WTC11 (cell line): ENCODE results near the gene TRAPPC3. TPM values are rescaled to one million over a fixed set of nuclear protein-coding genes. Genes with fewer than 3 reads are reported as not detected.

Experiments
- ATF1 ChIP-seq: sonication (generic); formaldehyde crosslinking; IDR thresholded peaks from 2 replicates; pipeline ENCODE4 v1.8.1; 2023; ENCODE audit warnings: mild to moderate bottlenecking, moderate library complexity, missing genetic modification reagents
- ATF2 ChIP-seq: sonication (generic); formaldehyde crosslinking; IDR thresholded peaks from 2 replicates; pipeline ENCODE4 v1.8.1; 2022; ENCODE audit warnings: low read depth, missing genetic modification reagents, borderline replicate concordance
- ATF3 ChIP-seq: sonication (generic); formaldehyde crosslinking; conservative IDR thresholded peaks from 2 replicates; pipeline ENCODE4 v1.8.1; 2022; ENCODE audit warnings: mild to moderate bottlenecking, missing genetic modification reagents
- CBFB ChIP-seq: sonication (generic); formaldehyde crosslinking; IDR thresholded peaks from 2 replicates; pipeline ENCODE4 v1.8.1; 2022; ENCODE audit warnings: mild to moderate bottlenecking, low read depth, missing genetic modification reagents
- CDX4 ChIP-seq: fragments of 250-450 bp; sonication (Bioruptor Pico); IDR thresholded peaks from 2 replicates; pipeline ENCODE4 v1.9.0; 2021; ENCODE audit warnings: moderate library complexity, mild to moderate bottlenecking, inconsistent platforms, borderline replicate concordance
- CREB1 ChIP-seq: sonication (generic); formaldehyde crosslinking; IDR thresholded peaks from 2 replicates; pipeline ENCODE4 v1.8.0; 2023; ENCODE audit warnings: mild to moderate bottlenecking, missing genetic modification reagents
- E2F4 ChIP-seq: sonication (generic); formaldehyde crosslinking; IDR thresholded peaks from 2 replicates; pipeline ENCODE4 v1.8.1; 2022; ENCODE audit warnings: low read depth, mild to moderate bottlenecking, moderate library complexity, missing genetic modification reagents, borderline replicate concordance
- ELF4 ChIP-seq: sonication (generic); formaldehyde crosslinking; IDR thresholded peaks from 2 replicates; pipeline ENCODE4 v1.8.1; 2022; ENCODE audit warnings: low read depth, mild to moderate bottlenecking, moderate library complexity, missing genetic modification reagents
- ETV6 ChIP-seq: sonication (generic); formaldehyde crosslinking; IDR thresholded peaks from 2 replicates; pipeline ENCODE4 v1.8.1; 2022; ENCODE audit warnings: mild to moderate bottlenecking, missing genetic modification reagents
- FOXK1 ChIP-seq: sonication (generic); formaldehyde crosslinking; IDR thresholded peaks from 2 replicates; pipeline ENCODE4 v1.8.0; 2022; ENCODE audit warnings: mild to moderate bottlenecking, moderate library complexity, missing genetic modification reagents
- FOXP1 ChIP-seq: sonication (generic); formaldehyde crosslinking; IDR thresholded peaks from 2 replicates; pipeline ENCODE4 v1.8.0; 2022; ENCODE audit warnings: missing genetic modification reagents, mild to moderate bottlenecking, moderate library complexity, borderline replicate concordance
- GABPB1 ChIP-seq: sonication (generic); formaldehyde crosslinking; IDR thresholded peaks from 2 replicates; pipeline ENCODE4 v1.8.1; 2023; ENCODE audit warnings: mild to moderate bottlenecking, missing genetic modification reagents
- MLX ChIP-seq: sonication (generic); formaldehyde crosslinking; IDR thresholded peaks from 2 replicates; pipeline ENCODE4 v1.8.1; 2023; ENCODE audit warnings: mild to moderate bottlenecking, missing genetic modification reagents, moderate library complexity
- MXD4 ChIP-seq: fragments of 250-450 bp; sonication (Bioruptor Pico); IDR thresholded peaks from 2 replicates; pipeline ENCODE4 v1.8.0; 2021; ENCODE audit warnings: mild to moderate bottlenecking, moderate library complexity, borderline replicate concordance
- NFYB ChIP-seq: sonication (generic); formaldehyde crosslinking; conservative IDR thresholded peaks from 2 replicates; pipeline ENCODE4 v1.8.0; 2022; ENCODE audit warnings: low read depth, missing genetic modification reagents
- NR1H2 ChIP-seq: sonication (generic); formaldehyde crosslinking; IDR thresholded peaks from 2 replicates; pipeline ENCODE4 v1.9.0; 2021; ENCODE audit warnings: mild to moderate bottlenecking, moderate library complexity, missing genetic modification reagents
- NR3C1 ChIP-seq: sonication (generic); formaldehyde crosslinking; conservative IDR thresholded peaks from 2 replicates; pipeline ENCODE4 v1.8.1; 2023; ENCODE audit warnings: low read depth, mild to moderate bottlenecking, missing genetic modification reagents
- OVOL2 ChIP-seq: fragments of 250-450 bp; sonication (Bioruptor Pico); IDR thresholded peaks from 2 replicates; pipeline ENCODE4 v1.9.0; 2021; ENCODE audit warnings: mild to moderate bottlenecking, borderline replicate concordance
- RELA ChIP-seq: sonication (generic); formaldehyde crosslinking; IDR thresholded peaks from 2 replicates; pipeline ENCODE4 v1.8.1; 2022; ENCODE audit warnings: missing genetic modification reagents, mild to moderate bottlenecking, borderline replicate concordance
- STAT6 ChIP-seq: sonication (generic); formaldehyde crosslinking; conservative IDR thresholded peaks from 2 replicates; pipeline ENCODE4 v1.8.1; 2023; ENCODE audit warnings: mild to moderate bottlenecking, low read depth, missing genetic modification reagents, moderate library complexity
- USF2 ChIP-seq: sonication (generic); formaldehyde crosslinking; IDR thresholded peaks from 2 replicates; pipeline ENCODE4 v1.8.1; 2023; ENCODE audit warnings: mild to moderate bottlenecking, missing genetic modification reagents, moderate library complexity
- ZBTB21 ChIP-seq: sonication (generic); formaldehyde crosslinking; IDR thresholded peaks from 2 replicates; pipeline ENCODE4 v1.8.1; 2023; ENCODE audit warnings: mild to moderate bottlenecking, missing genetic modification reagents, borderline replicate concordance
- ZMAT4 ChIP-seq: fragments of 250-450 bp; sonication (Bioruptor Pico); IDR thresholded peaks from 2 replicates; pipeline ENCODE4 v1.9.0; 2021; ENCODE audit warnings: mild to moderate bottlenecking
- ZNF263 ChIP-seq: sonication (generic); formaldehyde crosslinking; IDR thresholded peaks from 2 replicates; pipeline ENCODE4 v1.8.1; 2022; ENCODE audit warnings: low read depth, mild to moderate bottlenecking, moderate library complexity, missing genetic modification reagents
- ZNF317 ChIP-seq: sonication (generic); formaldehyde crosslinking; IDR thresholded peaks from 2 replicates; pipeline ENCODE4 v1.8.1; 2023; ENCODE audit warnings: low read depth, mild to moderate bottlenecking, moderate library complexity, missing genetic modification reagents, borderline replicate concordance
- ZNF396 ChIP-seq: fragments of 250-450 bp; sonication (Bioruptor Pico); IDR thresholded peaks from 2 replicates; pipeline ENCODE4 v1.8.0; 2021; ENCODE audit warnings: mild to moderate bottlenecking, moderate library complexity, borderline replicate concordance
- ZNF423 ChIP-seq: fragments of 250-450 bp; sonication (Bioruptor Pico); IDR thresholded peaks from 2 replicates; pipeline ENCODE4 v2.1.2; 2022; ENCODE audit warnings: mild to moderate bottlenecking, moderate library complexity
- ZSCAN18 ChIP-seq: fragments of 250-450 bp; sonication (Bioruptor Pico); IDR thresholded peaks from 2 replicates; pipeline ENCODE4 v2.1.2; 2022; ENCODE audit warnings: mild to moderate bottlenecking, moderate library complexity
- total RNA-seq: library from RNA; stranded (reverse); gene quantifications from 3 replicates; pipeline ENCODE4 v1.2.3, GENCODE V29; 2021

Gene TRAPPC3
- total RNA-seq, 1 experiment from 2014 or later: 48.9 TPM

- no peak for TF ChIP-seq ZBTB21 (CRISPR knock-in tag)
- TF ChIP-seq RELA (CRISPR knock-in tag): no peak
- no peak for TF ChIP-seq ZSCAN18 (CRISPR knock-in tag)
- no peak for TF ChIP-seq GABPB1 (CRISPR knock-in tag)
- no peak for TF ChIP-seq MXD4 (CRISPR knock-in tag)
- no peak for TF ChIP-seq ZMAT4 (CRISPR knock-in tag)
- no peak for TF ChIP-seq ATF3 (CRISPR knock-in tag)
- no peak for TF ChIP-seq E2F4 (CRISPR knock-in tag)
- no peak for TF ChIP-seq ATF2 (CRISPR knock-in tag)
- no peak for TF ChIP-seq CREB1 (CRISPR knock-in tag)
- no peak for TF ChIP-seq STAT6
- TF ChIP-seq NR3C1 (CRISPR knock-in tag): no peak
- no peak; the same call in 1 of the 2 replicates for TF ChIP-seq ZNF317 (CRISPR knock-in tag)
- no peak for TF ChIP-seq NR1H2 (CRISPR knock-in tag)
- TF ChIP-seq ELF4 (CRISPR knock-in tag): no peak
- TF ChIP-seq FOXK1 (CRISPR knock-in tag): no peak
- no peak for TF ChIP-seq ZNF423 (CRISPR knock-in tag)
- TF ChIP-seq NFYB (CRISPR knock-in tag): no peak
- TF ChIP-seq USF2 (CRISPR knock-in tag): no peak
- no peak for TF ChIP-seq CDX4
- TF ChIP-seq ZNF263 (CRISPR knock-in tag): peak; percentile 84
- no peak for TF ChIP-seq OVOL2
- TF ChIP-seq MLX (CRISPR knock-in tag): no peak
- TF ChIP-seq ATF1 (CRISPR knock-in tag): no peak
- no peak; the same call in 1 of the 2 replicates for TF ChIP-seq FOXP1 (CRISPR knock-in tag)
- no peak for TF ChIP-seq ZNF396 (CRISPR knock-in tag)
- peak; percentile 59 for TF ChIP-seq ETV6 (CRISPR knock-in tag)
- no peak for TF ChIP-seq CBFB (CRISPR knock-in tag)
Observed at GRCh38 chr1:36178471-36179219, 29.4 kb upstream of the TRAPPC3 start (continued).
